Measurements from ENCODE around the gene LIPT2. TPM values are rescaled to one million over a fixed set of nuclear protein-coding genes. Genes with fewer than 3 reads are reported as not detected.

LIPT2 gene
- total RNA-seq, 6 experiments from 2014 or later: 0.89 to 2.9 (median 2.1) TPM

- Histone ChIP-seq H3K27ac (peak within 1 kb of the TSS in 2 of 3 donors; percentile 46 to 70), H3K36me3 (no peaks in the 10 kb centered on the region), H3K27me3 (no peaks in the 10 kb centered on the region), H3K9me3 (no peaks in the 10 kb centered on the region), H3K4me3 (peak within 1 kb of the TSS; percentile 46 to 55 (median 55)), H3K4me1 (peaks cover 0 to 10% (median under 1%) of the 10 kb centered on the region in 4 donors)
- no peak for TF ChIP-seq CTCF (IDR thresholded peaks at IDR 0.05)
- TF ChIP-seq POLR2A (IDR thresholded peaks at IDR 0.05): no peak
- ATAC-seq (peak; percentile 72 to 83 (median 80)), DNase-seq (peak; percentile 58 to 65 (median 61))
- WGBS (ENCODE audit: insufficient coverage, low coverage, low lambda C conversion rate, missing lambda C conversion rate): 12% methylated on average over 11 of the region's 62 CpGs
- intact Hi-C loops (cut with DNase I): no loop called here
Measured at GRCh38 chr11:74466916-74467885, 26.3 kb downstream of the LIPT2 start, which contains the start of gene KCNE3. Gene KCNE3, minus strand, starts transcription at chr11:74467549. Its CDS starts 9,986 bp downstream, at chr11:74457563.

- DNase-seq (no peak), ATAC-seq (no peak)
- H3K9me3 ChIP-seq: no peaks in the 10 kb centered on the region
- no peaks in the 10 kb centered on the region for H3K36me3 ChIP-seq
- 55% methylated on average over 2 of the region's 2 CpGs for WGBS (ENCODE audit: insufficient coverage, low coverage, low lambda C conversion rate, missing lambda C conversion rate)
- intact Hi-C loops (cut with DNase I): no loop called here
- no peak overlapping the region for H3K27ac ChIP-seq
- TF ChIP-seq POLR2A (IDR thresholded peaks at IDR 0.05) (no peak), CTCF (IDR thresholded peaks at IDR 0.05) (no peak)
- no peaks in the 10 kb centered on the region for H3K27me3 ChIP-seq
- peaks cover 0 to 16% (median 6%) of the 10 kb centered on the region in 4 donors for H3K4me1 ChIP-seq
- no peak overlapping the region for H3K4me3 ChIP-seq
Measured at GRCh38 chr11:74465291-74465708, 28.2 kb downstream of the LIPT2 start.

GRCh38 chr11:74464746-74465145 is 28.8 kb downstream of the LIPT2 start:
- Histone ChIP-seq H3K4me1 (peaks cover 0 to 21% (median 6%) of the 10 kb centered on the region in 4 donors), H3K27ac (no peak overlapping the region), H3K9me3 (no peaks in the 10 kb centered on the region), H3K4me3 (no peak overlapping the region), H3K36me3 (no peaks in the 10 kb centered on the region), H3K27me3 (no peaks in the 10 kb centered on the region)
- DNase-seq (no peak), ATAC-seq (no peak)
- WGBS (ENCODE audit: insufficient coverage, low coverage, low lambda C conversion rate, missing lambda C conversion rate): 83% methylated on average over 1 of the region's 1 CpG
- TF ChIP-seq CTCF (IDR thresholded peaks at IDR 0.05) (no peak), POLR2A (IDR thresholded peaks at IDR 0.05) (no peak)
- intact Hi-C loops (cut with DNase I): no loop called here

GRCh38 chr11:74463216-74463615 is 30.3 kb downstream of the LIPT2 start:
- Histone ChIP-seq H3K9me3 (no peaks in the 10 kb centered on the region), H3K36me3 (no peaks in the 10 kb centered on the region), H3K4me3 (no peak overlapping the region), H3K27me3 (no peaks in the 10 kb centered on the region), H3K27ac (peak overlapping the region in 1 of 3 donors; percentile 58), H3K4me1 (peaks cover 0 to 23% (median 6%) of the 10 kb centered on the region in 4 donors)
- ATAC-seq (no peak), DNase-seq (no peak)
- no peak for TF ChIP-seq POLR2A (IDR thresholded peaks at IDR 0.05)
- TF ChIP-seq CTCF (IDR thresholded peaks at IDR 0.05): no peak
- intact Hi-C loops (cut with DNase I): no loop called here
- WGBS (ENCODE audit: insufficient coverage, low coverage, low lambda C conversion rate, missing lambda C conversion rate): no CpG with 5 or more reads among the region's 1 CpG
